ENCODE data around the gene SLC5A4. TPM values are rescaled to one million over a fixed set of nuclear protein-coding genes. Genes with fewer than 3 reads are reported as not detected.
A peak's percentile ranks its signal among the peaks of the same experiment; 100 is the strongest.

The SLC5A4 gene
- total RNA-seq, 1 donor, result not detected

GRCh38 chr22:32217465-32217864 is 37.7 kb downstream of the SLC5A4 start:
- H3K4me3 ChIP-seq (ENCODE audit: low read depth, low read length), result no peak overlapping the region
- no peak for DNase-seq (ENCODE audit: low read depth)
- TF ChIP-seq CTCF (IDR thresholded peaks at IDR 0.05; ENCODE audit: insufficient read depth, low read length), result no peak

GRCh38 chr22:32216911-32217310 is 38.2 kb downstream of the SLC5A4 start:
- no peak overlapping the region for H3K4me3 ChIP-seq (ENCODE audit: low read depth, low read length)
- DNase-seq (ENCODE audit: low read depth), result no peak
- no peak for TF ChIP-seq CTCF (IDR thresholded peaks at IDR 0.05; ENCODE audit: insufficient read depth, low read length)

DNA sequence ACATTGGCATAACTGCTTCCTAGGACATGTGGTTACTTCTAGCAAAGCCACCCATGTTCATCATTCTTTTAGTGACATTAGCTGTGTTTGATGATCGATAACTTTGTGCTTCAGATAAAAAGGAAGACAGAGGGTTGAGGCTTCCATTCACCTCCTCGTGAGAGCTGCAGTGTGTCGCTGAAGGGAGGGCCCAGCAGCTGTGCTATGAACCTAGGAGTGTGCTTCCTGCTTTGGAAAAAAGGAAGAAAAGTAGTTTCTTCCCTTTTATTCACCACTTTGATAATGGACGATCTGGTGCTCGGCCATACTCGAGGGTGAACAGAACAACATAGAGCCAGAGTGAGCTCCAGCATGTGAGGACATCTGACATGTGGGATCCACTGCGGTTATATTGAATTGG is 44.1 kb downstream of the SLC5A4 start:
- no peak for DNase-seq (ENCODE audit: low read depth)
- no peak for TF ChIP-seq CTCF (IDR thresholded peaks at IDR 0.05; ENCODE audit: insufficient read depth, low read length)
- H3K4me3 ChIP-seq (ENCODE audit: low read depth, low read length), result no peak overlapping the region

DNA sequence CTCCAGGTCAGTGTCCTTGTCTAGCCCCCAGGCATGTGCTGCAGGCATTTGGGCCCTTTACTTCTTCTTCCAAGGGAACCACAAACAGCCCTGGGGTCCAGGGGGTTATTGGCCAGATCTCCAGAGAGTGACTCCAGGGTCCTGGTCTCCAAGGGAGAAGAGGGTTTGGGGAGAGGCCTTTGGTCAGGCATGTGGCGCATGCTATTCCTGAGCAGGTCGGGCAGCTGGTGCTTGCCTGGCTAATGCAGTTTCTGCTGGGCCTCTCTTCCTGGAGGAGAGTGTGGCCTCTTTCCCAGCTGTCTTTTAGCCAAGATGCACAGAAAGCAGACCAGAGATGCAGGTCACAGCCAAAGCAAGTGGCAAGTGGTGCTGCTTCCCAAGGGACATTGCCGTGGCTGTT is 46.5 kb downstream of the SLC5A4 start:
- H3K4me3 ChIP-seq (ENCODE audit: low read depth, low read length), result no peak overlapping the region
- TF ChIP-seq CTCF (IDR thresholded peaks at IDR 0.05; ENCODE audit: insufficient read depth, low read length), result no peak
- DNase-seq (ENCODE audit: low read depth), result no peak

DNA sequence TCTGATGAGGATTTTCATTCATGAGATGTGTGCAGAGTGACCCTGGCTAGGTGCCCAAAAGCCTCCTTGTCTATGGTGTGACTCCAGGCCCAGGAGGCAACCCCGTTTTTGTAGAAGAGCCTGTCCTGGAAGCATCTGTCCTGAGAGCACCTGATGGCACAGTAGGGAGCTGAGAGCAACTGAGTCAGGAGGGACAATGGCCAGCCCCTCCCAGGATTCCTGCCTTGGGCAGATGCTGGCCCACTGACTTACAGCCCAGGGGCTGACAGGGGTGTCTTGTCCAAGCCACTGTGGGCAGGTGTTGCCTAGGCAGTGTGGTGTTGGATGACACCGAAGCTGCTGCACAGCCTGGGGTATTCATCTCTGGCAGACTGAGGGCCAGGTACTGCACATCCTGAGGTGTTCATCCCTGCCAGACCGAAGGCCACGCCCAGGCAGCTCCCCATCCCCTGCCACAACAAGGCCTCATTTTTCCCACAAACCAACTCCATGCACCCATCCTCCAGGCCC is 47.1 kb downstream of the SLC5A4 start:
- no peak for DNase-seq (ENCODE audit: low read depth)
- no peak overlapping the region for H3K4me3 ChIP-seq (ENCODE audit: low read depth, low read length)
- TF ChIP-seq CTCF (IDR thresholded peaks at IDR 0.05; ENCODE audit: insufficient read depth, low read length), result no peak

GRCh38 chr22:32206774-32207758 is 48.1 kb downstream of the SLC5A4 start:
- peak; percentile 53 for TF ChIP-seq CTCF (IDR thresholded peaks at IDR 0.05; ENCODE audit: insufficient read depth, low read length)
- DNase-seq (ENCODE audit: low read depth), result peak; percentile 4
- no peak overlapping the region for H3K4me3 ChIP-seq (ENCODE audit: low read depth, low read length)

All from fibroblast of the aortic adventitia (primary cell).